Right renal cortex interstitium (tissue), 3 donors: ENCODE data around the gene TCFL5. TPM values are rescaled to one million over a fixed set of nuclear protein-coding genes. Genes with fewer than 3 reads are reported as not detected.

ENCODE experiments used
- DNase-seq, 3 donors: peaks; one replicate each; pipeline ENCODE4 v3.0.0-alpha.2; 2013; ENCODE audit warnings: low read depth in 3 of 3, low spot score in 2 of 3
- polyA plus RNA-seq, 3 donors: library from polyadenylated mRNA; unstranded; fragments of 120-200 nt; gene quantifications; one replicate each; pipeline ENCODE4 v1.2.1, GENCODE V29; 2013; ENCODE audit not compliant: insufficient read length in 3 of 3

TCFL5 gene
- polyA plus RNA-seq, result 10 to 100 TPM; 12.5 to 13.0 (median 12.5) TPM

DNA sequence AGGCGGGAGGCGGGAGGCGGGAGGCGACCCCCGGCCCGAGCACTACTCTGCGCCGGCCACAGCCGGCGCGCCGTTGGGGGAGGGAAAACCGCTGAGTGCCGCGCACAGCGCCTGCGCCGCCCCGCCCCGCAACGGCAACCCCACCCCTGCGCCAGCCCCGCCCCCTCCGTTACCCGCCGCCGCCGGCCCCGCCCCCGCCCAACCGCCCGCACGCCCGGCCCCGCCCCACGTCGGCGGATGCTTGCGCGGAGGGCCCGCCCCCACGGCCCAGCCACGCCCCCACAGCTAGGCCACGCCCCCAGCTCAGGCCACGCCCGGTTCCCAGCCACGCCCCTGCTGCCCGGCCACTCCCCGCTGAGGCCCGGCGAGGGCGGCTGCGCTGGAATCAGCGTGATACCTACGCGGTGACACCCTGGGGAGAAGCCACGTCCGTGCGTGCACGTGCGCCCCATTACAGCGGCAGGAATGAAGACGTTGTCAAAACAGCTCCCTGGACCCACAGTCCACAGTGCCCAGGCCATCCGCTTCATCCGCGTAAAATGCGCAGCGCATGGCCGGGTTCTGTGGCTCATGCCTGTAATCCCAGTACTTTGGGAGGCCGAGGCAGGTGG, at the start of gene TCFL5:
Gene TCFL5, minus strand, starts transcription at position 97 of the 611 bp plus-strand sequence. CDS start 152 bp downstream, outside the sequence.
- no peak for DNase-seq

DNA sequence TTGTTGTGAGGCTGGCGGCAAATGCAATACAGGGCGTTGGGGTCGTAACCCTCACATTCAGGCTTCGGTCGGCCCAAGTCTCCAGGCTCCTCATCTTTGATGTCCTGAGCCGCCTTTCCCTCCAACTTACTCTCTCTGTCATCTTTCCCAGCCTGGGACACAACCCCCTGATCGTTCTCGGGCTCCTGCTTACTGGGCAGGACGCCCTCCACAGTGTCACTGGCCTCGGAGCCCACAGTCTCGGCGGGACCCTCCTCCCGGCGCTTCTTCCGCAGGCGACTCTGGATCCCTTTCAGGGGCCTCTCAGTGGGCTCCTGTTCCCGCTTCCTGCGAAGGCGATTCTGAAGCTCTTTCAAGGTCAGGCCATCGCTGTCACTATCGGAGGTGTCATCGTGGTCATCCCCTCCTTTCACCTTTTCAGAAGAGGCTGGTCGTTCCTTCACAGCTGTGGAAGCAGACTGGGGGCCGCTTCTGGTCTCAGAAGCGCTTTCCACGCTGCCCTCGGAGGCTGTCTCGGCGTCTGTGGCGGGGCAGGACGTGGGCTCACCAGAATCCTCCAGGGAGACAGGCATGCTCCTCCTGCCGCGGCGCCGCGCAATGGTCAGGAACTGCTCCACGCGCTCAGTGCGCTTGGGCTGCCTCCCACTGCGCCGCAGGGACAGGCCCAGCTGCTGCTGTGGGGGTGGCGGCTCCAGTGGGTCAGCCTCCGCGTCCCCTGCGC, 49.3 kb upstream of the TCFL5 start:
- no peak for DNase-seq

GRCh38 chr20:62910217-62910766, 48.7 kb upstream of the TCFL5 start:
- DNase-seq, result no peak

- DNase-seq, result no peak
Measured at GRCh38 chr20:62908971-62909791, 47.6 kb upstream of the TCFL5 start.

DNA sequence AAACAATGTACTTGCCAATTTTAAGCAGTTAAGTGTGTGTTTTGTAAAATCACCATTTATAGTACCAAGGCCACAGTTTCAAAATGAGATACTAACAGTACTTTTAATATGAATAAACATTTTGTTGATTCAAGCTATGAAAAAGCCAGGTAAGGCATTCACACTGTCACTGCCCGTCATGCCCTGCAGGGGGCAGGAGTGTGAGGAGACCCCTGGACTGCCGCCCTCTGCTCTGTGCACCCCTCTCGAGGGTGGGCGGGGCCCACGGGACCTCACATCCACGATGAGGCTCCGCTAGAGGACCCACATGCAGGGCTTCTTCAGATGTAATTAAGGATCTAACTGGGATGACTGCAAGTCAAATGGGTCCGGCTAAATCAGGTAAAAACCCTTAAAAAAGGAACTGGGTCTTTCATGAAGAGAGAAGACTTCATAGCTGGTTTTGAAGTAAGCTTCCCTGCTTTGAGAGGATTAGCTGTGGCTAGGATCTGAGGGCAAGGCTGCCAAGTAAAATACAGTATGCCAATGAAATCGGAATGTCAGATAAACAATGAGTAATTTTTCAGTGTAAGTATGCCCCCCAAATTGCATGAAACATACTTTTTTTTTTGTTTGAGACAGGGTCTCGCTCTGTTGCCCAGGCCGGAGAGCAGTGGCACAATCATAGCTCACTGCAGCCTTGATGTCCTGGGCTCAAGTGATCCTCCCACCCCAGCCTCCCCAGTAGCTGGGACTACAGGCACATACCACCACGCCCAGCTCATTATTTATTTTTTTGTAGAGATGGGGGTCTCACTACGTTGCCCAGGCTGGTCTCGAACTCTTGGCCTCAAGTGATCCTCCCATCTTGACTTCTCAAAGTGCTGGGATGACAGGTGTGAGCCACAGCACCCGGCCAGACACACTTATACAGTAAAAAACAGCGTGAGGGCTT, 46.0 kb upstream of the TCFL5 start:
- no peak for DNase-seq

GRCh38 chr20:62906647-62907375, 45.2 kb upstream of the TCFL5 start:
- DNase-seq, result no peak

DNA sequence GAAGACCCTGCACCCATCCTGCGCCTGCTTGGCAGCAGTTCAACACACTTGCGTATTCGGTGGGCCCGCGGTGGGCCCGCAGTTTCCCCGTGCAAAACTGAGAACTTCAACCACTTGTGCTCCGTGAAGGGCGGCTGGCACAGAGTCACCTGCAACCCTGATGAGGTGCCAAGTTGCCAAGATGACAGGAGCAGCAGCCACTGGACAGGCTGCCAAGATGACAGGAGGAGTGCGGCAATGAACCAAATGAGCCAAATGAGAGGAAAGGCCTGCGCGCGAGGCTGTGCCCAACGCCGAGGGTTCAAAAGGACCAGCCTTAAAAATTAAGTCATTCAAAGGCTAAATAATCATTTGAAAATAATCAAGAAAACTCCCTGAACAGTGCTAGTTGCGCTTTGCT, 44.6 kb upstream of the TCFL5 start:
- no peak for DNase-seq

- DNase-seq, result no peak
Measured at GRCh38 chr20:62905536-62906117, 44.0 kb upstream of the TCFL5 start.

- no peak for DNase-seq
Measured at GRCh38 chr20:62902926-62903615, 41.4 kb upstream of the TCFL5 start.

GRCh38 chr20:62901891-62902290, 40.3 kb upstream of the TCFL5 start:
- no peak for DNase-seq

GRCh38 chr20:62900692-62901584, 39.3 kb upstream of the TCFL5 start:
- no peak for DNase-seq

GRCh38 chr20:62900052-62900691, 38.5 kb upstream of the TCFL5 start:
- peak in 1 of 3 donors; percentile 58 for DNase-seq

DNA sequence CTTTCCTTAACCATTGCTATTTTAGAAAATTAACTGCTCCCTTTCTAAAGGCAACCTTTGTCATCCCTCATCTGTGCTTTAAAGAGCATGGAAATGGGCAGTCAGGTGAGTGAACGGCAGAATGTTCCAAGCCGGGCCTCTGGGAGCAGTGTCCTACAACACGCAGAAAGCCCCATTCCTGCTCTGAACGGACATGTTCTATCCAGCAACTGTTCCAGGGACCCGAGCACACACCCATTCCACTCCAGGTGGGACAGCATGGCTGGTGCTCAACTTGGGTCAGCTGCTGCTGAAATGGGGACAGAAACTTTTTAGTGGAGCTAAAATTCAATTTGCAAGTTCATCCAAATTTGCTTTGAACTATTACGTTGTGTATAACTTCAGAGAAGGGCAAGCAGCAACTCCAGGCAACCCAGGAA, 38.0 kb upstream of the TCFL5 start:
- DNase-seq, result no peak

DNA sequence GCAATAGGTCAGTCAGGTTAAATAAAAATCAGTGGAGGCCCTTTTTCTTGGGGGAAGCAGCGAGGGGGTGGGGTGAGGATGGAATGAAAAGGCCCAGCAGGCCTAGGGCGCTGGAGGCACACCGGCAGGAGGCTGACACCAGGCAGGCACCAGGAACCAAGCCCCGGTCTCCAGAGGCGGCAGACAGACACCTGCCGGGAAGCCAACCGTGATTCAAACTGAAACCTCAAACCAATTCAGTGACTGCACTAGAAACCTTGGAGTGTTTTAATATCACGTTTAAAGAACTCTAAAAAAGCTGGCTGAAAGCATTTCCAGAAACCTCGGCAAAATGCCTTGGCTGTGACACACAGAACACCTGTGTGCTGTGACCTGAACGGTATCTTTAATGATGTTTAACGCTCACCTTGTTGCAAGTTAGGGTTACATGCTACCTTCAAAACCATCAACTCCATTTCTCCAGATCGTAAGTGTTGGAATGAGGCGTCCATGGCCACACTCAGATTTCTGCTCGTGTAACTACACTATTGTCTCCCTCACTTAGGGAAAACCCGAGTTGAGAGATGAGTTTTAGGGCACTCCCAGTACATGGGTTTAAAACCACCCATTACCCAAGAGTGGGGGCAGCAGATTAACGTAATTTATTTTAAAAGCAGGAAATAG, 37.5 kb upstream of the TCFL5 start:
- no peak for DNase-seq

GRCh38 chr20:62898093-62898964, 36.7 kb upstream of the TCFL5 start:
- DNase-seq, result no peak
